Tibial artery (tissue), 4 donors: ENCODE results near the gene XCL1.
A peak's percentile ranks its signal among the peaks of the same experiment; 100 is the strongest.

ENCODE experiments used
- DNase-seq, 2 donors: peaks; one replicate each; pipeline ENCODE4 v3.0.0-alpha.2; 2019
- H3K27ac ChIP-seq, 2 donors: fragments of 200-600 bp; sonication (generic) in 1 of 2; 1 replicate in 1 of 2; 2 replicates in 1 of 2; pipeline ENCODE4 v1.5.1; 2018 to 2019; ENCODE audit warnings: mild to moderate bottlenecking in 1 of 2
- H3K27me3 ChIP-seq, 2 donors: fragments of 200-600 bp; sonication (generic) in 1 of 2; one replicate each; pipeline versions ENCODE4 v1.5.1 to v1.6.0; 2016 to 2019
- H3K36me3 ChIP-seq, 3 donors: fragments of 200-600 bp; sonication (generic) in 2 of 3; one replicate each; pipeline ENCODE4 v1.5.1; 2016 to 2019; ENCODE audit warnings: mild to moderate bottlenecking in 2 of 3
- H3K4me1 ChIP-seq, 4 donors: fragments of 200-600 bp; sonication (generic) in 2 of 4; 1 replicate in 3 of 4; 2 replicates in 1 of 4; pipeline ENCODE4 v1.5.1; 2016 to 2019
- H3K4me3 ChIP-seq, 2 donors: fragments of 200-600 bp; sonication (generic) in 1 of 2; 1 replicate in 1 of 2; 2 replicates in 1 of 2; pipeline ENCODE4 v1.5.1; 2018 to 2019; ENCODE audit warnings: mild to moderate bottlenecking in 2 of 2
- H3K9me3 ChIP-seq, 3 donors: fragments of 200-600 bp; sonication (generic) in 1 of 3; one replicate each; pipeline ENCODE4 v1.5.1; 2016 to 2019
- intact Hi-C: fragments of 100-400 bp; cut with DNase I; formaldehyde crosslinking; loops from one replicate; pipeline ENCODE4 v1.15.0; 2023; ENCODE audit warnings: low total_unique reads
- TF ChIP-seq, protein P1 (sequence below), 2 experiments: fragments of 200-600 bp in 1 of 2; fragments of 450-650 bp in 1 of 2; IDR thresholded peaks; one replicate each; pipeline ENCODE4 v1.5.1; 2017 to 2019; ENCODE audit warnings: antibody characterized with exemption in 2 of 2, mild to moderate bottlenecking in 1 of 2, moderate library complexity in 1 of 2

Gene XCL1

GRCh38 chr1:168599641-168600040 is 23.2 kb downstream of the XCL1 start:
- H3K4me3 ChIP-seq: no peak overlapping the region
- DNase-seq: no peak
- H3K36me3 ChIP-seq: no peaks in the 10 kb centered on the region
- H3K4me1 ChIP-seq: no peaks in the 10 kb centered on the region
- no peak overlapping the region for H3K27ac ChIP-seq
- intact Hi-C loops: loop anchor here (5.0 kb wide), 1 partner anchor 748 kb away; no protein-coding TSS in a partner anchor
- TF ChIP-seq, protein P1, sequence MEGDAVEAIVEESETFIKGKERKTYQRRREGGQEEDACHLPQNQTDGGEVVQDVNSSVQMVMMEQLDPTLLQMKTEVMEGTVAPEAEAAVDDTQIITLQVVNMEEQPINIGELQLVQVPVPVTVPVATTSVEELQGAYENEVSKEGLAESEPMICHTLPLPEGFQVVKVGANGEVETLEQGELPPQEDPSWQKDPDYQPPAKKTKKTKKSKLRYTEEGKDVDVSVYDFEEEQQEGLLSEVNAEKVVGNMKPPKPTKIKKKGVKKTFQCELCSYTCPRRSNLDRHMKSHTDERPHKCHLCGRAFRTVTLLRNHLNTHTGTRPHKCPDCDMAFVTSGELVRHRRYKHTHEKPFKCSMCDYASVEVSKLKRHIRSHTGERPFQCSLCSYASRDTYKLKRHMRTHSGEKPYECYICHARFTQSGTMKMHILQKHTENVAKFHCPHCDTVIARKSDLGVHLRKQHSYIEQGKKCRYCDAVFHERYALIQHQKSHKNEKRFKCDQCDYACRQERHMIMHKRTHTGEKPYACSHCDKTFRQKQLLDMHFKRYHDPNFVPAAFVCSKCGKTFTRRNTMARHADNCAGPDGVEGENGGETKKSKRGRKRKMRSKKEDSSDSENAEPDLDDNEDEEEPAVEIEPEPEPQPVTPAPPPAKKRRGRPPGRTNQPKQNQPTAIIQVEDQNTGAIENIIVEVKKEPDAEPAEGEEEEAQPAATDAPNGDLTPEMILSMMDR (IDR thresholded peaks at IDR 0.05): no peak
- H3K9me3 ChIP-seq: peaks cover 0 to 4% (median 0%) of the 10 kb centered on the region in 3 donors
- peaks cover 0 to 12% of the 10 kb centered on the region in 2 donors for H3K27me3 ChIP-seq

GRCh38 chr1:168601051-168601450 is 24.6 kb downstream of the XCL1 start:
- no peak overlapping the region for H3K4me3 ChIP-seq
- H3K4me1 ChIP-seq: no peaks in the 10 kb centered on the region
- H3K9me3 ChIP-seq: peaks cover 0 to 4% (median 0%) of the 10 kb centered on the region in 3 donors
- peaks cover 0 to 8% of the 10 kb centered on the region in 2 donors for H3K27me3 ChIP-seq
- no peaks in the 10 kb centered on the region for H3K36me3 ChIP-seq
- H3K27ac ChIP-seq: no peak overlapping the region
- TF ChIP-seq, protein P1 (IDR thresholded peaks at IDR 0.05): no peak
- intact Hi-C loops: loop anchor here (5.0 kb wide), 1 partner anchor 746 kb away; no protein-coding TSS in a partner anchor
- no peak for DNase-seq

GRCh38 chr1:168603501-168604110 is 27.2 kb downstream of the XCL1 start:
- Histone ChIP-seq H3K27me3 (peaks cover 0 to 8% of the 10 kb centered on the region in 2 donors), H3K9me3 (no peaks in the 10 kb centered on the region), H3K27ac (no peak overlapping the region), H3K4me1 (peaks cover 0 to 13% (median 9%) of the 10 kb centered on the region in 4 donors), H3K4me3 (no peak overlapping the region), H3K36me3 (no peaks in the 10 kb centered on the region)
- intact Hi-C loops: loop anchor here (5.0 kb wide), 1 partner anchor 744 kb away; no protein-coding TSS in a partner anchor
- TF ChIP-seq, protein P1 (IDR thresholded peaks at IDR 0.05): peak; percentile 69 to 73
- DNase-seq: peak; percentile 74 to 83

GRCh38 chr1:168605443-168605842 is 29.0 kb downstream of the XCL1 start:
- TF ChIP-seq, protein P1 (IDR thresholded peaks at IDR 0.05): no peak
- no peak overlapping the region for H3K27ac ChIP-seq
- peaks cover 0 to 4% of the 10 kb centered on the region in 2 donors for H3K27me3 ChIP-seq
- H3K9me3 ChIP-seq: no peaks in the 10 kb centered on the region
- H3K4me3 ChIP-seq: no peak overlapping the region
- intact Hi-C loops: no loop called here
- peaks cover 0 to 30% (median 23%) of the 10 kb centered on the region in 4 donors for H3K4me1 ChIP-seq
- H3K36me3 ChIP-seq: no peaks in the 10 kb centered on the region
- DNase-seq: no peak

DNA sequence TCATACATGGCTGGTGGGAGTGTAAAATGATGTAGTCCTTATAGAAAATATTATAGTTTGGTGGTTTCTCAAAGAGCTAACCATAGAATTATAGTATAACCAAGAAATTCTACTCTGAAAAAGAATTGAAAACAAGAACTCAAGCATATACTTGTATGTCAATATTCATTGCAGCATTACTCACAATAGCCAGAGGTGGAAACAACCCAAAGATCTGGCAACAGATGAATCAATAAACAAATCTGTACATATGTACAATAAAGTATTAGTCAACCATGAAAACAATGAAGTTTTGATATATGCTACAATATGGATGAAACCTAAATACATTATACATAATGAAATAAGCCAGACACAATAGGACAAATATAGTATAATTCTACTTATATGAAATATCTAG is 29.7 kb downstream of the XCL1 start:
- H3K27ac ChIP-seq: no peak overlapping the region
- peaks cover 0 to 30% (median 23%) of the 10 kb centered on the region in 4 donors for H3K4me1 ChIP-seq
- intact Hi-C loops: no loop called here
- DNase-seq: no peak
- H3K27me3 ChIP-seq: peaks cover 0 to 4% of the 10 kb centered on the region in 2 donors
- H3K9me3 ChIP-seq: no peaks in the 10 kb centered on the region
- H3K4me3 ChIP-seq: no peak overlapping the region
- TF ChIP-seq, protein P1 (IDR thresholded peaks at IDR 0.05): no peak
- H3K36me3 ChIP-seq: no peaks in the 10 kb centered on the region
